HS-5 (cell line): ENCODE measurements around the gene LRRFIP1.
A peak's percentile ranks its signal among the peaks of the same experiment; 100 is the strongest.

Experiments used
- DNase-seq: peaks from one replicate; pipeline ENCODE4 v3.0.0-alpha.2; 2012; ENCODE audit warnings: low read depth

LRRFIP1 gene

DNA sequence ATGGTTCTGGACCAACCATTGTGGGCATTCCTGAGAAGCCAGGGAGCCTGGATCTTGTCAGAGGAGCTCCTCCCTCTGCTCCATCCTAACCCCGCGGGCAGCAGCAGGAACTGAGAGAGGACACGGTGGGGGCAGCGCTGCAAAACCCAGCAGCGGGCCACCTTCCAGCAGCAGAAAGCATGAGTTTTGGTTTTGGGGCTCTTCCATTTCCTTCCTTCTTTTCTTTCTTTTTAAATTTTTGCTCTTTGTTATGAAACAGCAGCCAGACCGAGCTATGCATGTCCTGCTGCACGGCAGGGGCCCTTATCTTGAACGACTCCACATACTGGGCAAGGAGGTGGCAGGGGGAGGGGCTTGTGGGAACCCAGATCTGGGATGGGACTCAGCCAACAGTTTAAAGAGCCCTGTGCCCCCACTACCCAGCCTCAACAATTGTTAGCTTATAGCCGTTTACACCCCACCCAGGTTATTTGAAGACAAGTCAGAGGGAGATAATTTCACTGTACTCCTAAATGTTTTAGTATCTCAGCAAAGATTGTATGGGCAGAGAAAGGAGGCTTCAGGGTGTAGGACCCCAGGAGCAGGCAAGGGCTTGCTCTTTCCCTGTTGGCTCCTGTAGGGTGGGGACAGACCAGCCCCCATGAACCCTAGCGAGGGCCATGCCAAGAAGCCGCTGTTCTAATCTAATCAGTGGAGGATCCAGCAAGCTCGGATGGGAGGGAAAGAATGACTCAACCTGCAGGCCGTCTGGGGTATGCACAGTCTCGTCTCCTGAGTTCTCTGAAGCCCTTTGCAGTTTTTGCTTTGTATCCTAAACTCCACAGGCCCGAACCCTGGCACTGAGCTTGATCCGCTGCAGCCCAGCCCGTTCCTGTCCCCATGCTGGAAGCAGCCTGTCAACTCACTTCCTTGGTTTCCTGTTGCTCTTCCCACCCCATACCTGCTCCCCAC lies 75.3 kb downstream of the LRRFIP1 start:
- DNase-seq: no peak

DNA sequence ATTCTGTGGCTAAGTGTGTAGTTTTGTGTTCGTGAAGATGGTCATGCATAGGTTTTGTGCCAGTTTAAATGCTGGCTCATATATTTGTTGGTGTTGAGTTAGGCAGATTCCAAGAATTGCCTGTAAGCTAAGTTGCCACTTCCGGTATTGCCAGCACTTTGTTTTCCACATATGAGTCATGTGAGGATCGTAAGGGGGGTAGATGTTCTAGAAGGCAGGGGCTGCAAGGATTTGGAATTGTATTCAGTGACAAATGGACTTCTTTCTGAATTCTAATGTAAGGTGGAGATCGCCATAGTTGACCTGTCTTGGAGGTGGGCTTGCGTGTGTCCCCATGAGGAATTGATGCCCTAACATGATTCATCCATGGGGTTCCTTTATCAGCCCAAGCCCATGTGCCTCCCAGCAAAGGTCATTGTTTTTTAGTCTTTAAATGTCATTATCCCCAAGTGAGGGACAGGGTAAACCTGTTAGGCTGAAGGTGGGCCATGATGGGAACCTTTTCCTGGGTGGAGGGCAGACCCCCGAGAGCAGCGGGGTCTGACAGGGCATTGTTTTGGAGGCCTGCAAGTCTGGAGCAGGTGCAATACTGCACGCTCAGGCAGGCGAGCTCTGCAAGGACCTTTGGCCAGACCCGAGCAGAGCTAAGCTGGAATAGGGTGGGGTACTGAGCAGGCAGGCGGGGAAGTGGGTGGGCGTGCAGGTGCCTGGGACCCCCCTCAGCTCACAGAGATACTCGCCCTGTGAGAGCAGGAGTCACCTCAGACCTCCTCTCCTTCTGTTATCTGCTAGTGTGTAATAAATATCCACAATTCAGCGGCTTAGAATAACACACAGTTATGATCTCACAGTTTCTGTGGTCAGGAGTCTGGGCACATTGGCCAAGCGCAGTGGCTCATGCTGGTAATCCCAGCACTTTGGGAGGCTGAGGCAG lies 77.4 kb downstream of the LRRFIP1 start:
- peak; percentile 65 for DNase-seq

DNA sequence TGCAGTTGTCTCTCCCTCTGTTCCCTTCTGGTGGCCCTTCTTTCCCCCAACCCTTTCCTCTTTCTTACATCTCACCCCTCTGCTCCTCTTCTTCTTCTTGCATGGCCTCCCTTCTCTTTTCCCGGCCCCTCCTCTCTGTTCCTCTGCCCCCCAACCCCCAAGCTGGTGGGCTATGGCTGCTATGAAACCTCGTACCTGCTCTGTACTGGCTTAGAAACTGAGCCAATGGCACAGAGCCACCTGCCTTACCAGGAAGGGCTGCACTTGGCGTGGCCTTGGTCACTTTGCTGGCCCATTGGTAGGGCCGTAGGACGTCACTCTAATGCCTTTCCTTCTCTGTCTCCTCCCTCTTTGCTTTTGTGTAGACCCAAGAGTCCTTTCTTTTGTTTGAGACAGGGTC lies 78.9 kb downstream of the LRRFIP1 start:
- DNase-seq: no peak

DNA sequence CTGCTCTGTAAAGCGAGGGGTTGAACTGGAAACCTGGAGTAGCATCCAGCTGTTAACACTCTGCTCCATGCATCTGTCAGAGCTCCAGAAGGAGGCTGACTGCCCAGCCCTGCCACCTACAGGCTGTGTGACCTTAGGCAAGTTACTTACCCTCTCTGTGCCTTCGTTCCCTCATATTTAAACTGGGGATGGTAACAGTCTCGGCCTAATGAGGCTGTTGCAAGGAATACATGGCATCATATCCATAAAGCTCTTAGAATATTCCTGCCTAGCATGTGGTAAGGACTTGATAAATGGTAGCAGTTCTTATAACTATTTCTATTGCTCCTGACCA lies 80.6 kb downstream of the LRRFIP1 start:
- no peak for DNase-seq

DNA sequence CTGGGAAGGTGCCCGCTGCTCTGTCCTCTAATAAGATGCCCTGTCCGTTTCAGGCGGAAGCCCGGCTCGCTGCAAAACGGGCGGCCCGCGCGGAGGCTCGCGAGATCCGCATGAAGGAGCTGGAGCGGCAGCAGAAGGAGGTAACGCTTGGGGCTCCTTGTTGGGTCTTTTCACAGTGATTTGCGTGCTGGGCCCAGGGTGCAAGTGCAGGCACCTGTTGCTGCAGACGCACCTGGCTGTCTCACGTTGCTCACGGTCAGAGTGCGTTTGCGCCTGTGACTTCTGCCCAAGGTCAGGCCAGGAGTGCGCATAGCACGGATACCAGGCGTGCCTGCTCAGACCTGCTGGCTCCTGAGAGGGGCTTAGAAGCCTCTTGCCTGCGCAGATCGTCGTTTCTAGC lies 81.1 kb downstream of the LRRFIP1 start:
- no peak for DNase-seq

DNA sequence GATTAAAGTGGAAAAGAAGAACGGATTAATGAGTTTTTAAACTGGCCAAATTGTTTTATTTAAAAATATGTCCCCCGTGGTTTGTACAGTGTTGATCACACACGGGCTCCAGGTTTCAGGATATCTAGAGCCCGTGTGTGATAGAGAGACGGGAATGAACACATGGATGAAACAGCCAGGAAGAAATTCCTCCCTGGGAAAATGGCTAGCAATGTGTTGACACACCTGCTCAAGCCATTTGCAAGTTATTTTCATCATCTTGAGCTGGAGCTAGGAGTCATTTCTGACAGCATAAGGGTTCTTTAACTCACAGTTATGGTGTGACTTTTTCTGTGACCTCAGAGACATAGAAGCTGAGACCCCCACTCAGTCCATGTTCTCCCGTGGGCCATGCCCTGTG lies 81.6 kb downstream of the LRRFIP1 start:
- no peak for DNase-seq

DNA sequence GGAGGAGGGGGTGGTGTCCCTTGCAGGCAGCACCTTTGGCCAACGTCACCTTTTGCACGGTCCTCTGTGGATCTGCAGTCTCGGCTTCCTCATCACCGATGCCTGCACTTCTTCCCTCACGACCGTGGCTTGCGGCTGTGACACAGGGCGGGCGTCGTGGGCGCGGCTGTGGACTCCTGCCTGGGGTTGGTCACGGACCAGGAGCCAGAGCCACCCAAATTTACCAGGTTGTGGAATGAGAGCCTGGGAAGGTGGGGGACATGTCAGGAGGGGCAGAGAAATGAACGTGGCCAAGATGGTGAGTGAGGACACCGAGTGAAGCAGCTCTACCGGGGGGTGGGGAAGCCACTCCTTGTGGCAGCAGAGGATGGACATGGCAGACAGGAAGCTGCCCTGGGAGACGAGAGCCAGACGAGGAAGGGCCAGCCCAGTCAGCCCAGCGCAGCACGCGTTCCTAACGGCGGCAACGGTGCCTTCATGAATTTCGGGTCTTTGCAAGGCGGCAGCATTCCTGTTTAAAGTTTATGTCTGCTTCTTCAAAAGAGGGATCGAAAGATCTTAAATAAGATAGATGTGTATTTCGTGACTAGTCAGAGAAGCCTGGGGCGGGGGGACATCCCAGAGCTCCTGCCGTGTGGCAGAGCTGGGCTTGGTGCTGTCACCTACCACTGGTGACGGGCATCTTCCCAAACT lies 84.2 kb downstream of the LRRFIP1 start:
- no peak for DNase-seq

DNA sequence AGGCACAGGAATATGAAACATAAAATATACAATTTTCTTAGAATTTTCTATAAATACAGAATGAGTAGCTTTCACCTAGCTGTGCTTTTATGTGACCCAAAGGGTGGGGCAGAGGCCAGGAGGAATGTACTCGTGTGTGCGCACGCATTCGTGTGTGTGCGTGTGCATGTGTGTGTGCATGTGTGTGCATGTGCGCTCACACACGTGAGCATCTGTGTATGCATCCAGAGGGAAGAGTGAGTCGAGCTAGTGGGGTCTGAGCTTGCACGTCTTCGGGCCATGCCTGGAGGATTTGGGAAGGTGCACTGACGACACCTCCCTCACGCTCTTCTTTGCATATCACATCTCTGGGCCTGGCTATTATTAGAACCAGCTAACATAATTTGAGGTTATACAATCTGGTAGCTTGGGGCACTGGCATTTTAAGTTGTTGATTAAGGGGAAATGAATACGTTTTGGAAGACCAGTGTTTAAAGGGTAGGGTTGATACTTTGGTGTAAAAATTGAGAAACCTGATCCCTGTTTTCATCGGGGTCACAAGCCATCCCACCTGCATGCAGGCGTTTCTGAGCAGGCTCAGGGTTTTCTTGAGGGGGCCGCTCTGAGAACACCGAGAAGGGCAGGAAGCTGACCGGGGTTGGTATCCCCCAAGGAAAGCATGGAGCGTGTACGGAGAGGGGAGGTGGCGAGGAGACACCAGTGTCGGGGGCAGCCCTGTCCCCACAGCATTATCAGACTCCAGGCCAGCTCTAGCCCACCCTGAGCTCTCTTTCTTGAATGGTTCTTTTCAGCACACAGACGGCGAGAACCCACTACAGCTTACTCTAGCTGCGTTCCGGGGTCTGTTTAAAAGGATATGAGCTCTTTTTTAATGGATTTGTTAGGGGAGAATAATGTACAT lies 85.3 kb downstream of the LRRFIP1 start:
- no peak for DNase-seq

DNA sequence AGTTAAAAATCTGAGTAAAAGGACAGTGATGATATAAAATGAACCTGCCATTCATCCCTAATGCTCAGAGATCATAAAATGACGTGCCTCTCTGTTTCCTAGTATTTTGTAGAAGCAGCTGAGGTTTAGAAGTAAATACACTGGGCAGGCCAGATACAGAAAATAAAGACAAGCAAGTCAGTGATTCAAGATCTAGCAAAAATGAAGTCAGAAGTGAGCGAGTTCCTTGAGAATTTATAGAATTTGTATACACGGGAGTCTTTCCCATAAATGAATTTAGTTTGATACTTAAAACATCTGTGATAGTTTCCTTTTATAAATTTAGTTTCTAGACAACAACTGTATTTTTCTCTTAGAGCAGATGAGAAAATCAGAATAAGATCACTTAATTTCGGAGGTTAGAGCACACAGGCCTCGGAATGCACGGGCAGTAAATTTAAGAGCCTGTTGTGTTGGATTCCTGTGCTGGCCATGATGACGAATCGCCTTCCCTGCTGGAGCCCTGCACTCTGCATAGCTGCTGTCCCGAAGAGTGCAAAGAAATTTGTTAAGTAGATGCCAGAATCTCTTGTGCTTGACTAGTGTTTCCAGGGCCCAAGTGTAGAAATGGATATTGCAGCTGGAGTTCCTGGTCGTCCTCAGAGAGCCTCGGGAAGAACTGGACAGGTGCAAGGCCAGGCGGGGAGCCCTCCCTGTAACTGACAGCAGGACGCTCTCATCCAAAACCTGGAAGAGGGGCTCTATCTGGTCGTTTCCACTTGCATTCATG lies 87.5 kb downstream of the LRRFIP1 start:
- no peak for DNase-seq

DNA sequence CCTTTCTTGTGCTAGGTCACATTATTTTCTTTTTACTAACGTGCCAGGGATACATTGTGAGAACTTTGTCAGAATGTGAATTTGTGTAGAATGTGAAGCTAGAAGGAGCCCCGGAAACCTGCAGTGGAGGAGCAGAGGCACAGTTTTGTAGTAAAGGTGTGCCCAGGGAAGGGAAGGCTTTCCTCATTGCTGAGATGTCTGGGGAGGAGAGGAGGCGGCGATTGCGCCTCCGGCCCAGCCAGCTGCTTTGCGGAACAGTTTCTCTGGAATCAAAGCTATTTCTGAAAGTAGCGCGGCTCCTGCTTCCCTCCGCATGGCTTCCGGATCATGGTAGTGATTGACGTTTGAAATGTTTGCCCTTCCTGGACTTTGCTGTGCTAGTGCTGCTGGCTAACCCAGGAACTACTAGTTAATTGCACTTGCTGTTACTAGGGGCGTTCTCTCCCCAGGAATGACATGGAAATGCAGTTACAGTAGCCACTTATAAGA lies 88.1 kb downstream of the LRRFIP1 start:
- DNase-seq: no peak

DNA sequence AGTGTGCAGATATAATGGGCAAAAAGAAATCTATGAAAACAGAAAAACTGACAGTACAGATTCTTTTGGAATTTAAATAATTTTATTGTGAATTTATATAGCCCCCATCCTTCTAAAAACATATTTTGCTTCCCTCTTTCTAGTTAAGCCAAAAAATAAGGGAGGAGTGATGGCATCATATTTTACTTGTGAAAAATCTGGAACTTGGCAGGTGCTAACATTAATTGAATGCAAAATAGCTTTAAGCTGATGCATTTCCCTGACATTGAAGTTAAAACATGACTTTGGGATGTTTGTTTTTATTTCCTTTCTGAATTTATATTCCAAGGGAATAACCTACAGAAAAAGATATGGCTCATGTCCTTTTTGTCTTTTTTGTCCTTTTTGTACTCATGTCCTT lies 88.6 kb downstream of the LRRFIP1 start:
- no peak for DNase-seq

DNA sequence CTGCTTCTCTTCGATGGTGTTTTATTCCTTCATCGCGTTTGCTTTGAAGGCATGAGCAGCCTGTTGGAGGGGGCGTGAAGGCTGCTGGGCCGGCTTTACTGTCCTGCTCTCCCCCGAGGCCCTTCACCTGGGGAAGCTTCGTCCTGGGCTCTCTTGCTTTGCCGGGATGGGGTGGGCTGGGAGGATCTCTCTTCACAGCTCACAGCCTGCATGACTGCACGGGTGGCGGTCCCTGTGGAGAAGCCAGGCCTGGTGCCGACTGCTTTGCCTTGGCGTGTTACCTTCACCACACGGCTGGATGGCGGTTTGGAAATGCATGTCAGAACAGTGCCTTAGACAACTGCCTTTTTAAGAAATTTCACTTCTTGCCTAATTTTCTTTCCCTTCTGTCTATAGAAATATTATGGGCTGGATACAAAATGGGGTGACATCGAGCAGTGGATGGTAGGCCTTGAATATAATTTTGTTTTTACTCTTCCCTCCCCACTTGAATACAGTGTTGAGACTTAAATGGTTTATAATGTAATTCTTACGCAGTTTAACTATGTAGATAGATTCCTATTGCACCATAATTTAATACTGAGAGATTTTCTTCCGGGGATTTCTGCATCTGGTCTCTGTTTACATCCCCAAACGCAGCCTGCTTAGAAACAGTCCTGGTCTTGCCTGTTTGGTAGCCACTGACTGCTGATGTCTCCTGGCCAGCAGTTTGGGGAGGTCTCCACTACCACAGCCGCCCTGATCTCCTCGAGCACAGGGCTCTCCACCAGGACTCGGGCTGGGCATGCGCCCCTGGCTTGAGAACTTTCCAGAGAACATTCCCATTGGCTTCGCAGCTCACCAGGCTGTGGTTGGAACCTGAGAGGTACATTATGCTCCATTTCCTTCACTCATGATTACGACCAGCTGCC lies 90.2 kb downstream of the LRRFIP1 start:
- DNase-seq: no peak

DNA sequence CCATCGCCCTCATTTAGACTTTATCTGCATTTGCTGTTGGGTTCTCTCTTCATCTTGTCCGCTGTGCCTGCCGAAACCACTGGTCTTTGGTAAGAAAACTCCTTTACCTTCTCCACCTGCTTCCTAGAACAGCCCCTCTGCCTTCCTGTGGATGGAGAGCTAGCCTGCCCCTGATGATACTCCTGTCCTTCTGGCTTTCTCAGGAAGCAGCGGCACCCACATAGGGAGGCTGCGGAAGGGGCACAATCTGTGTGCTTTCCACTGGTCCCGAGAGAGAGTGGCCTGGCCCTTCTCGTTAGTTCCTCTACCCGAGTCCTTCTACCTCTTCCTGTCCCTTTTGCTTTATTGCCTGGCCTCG lies 90.9 kb downstream of the LRRFIP1 start:
- no peak for DNase-seq

DNA sequence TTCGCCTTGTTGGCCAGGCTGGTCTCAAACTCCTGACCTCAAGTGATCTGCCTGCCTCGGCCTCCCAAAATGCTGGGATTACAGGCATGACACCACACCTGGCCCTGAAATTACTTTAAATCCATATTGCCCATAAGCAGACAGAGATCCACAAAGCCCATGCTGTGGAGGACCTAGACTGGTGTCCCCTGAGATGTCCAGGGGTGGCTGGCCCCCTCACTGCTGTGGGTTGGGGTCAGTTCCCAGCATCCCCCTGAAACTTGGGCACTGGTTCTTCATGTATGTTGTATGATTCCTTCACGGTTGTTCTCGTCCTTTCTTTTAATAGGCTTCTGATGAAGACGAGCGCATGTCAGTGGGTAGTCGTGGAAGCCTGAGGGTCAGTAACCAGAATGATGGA lies 93.1 kb downstream of the LRRFIP1 start:
- DNase-seq: no peak

DNA sequence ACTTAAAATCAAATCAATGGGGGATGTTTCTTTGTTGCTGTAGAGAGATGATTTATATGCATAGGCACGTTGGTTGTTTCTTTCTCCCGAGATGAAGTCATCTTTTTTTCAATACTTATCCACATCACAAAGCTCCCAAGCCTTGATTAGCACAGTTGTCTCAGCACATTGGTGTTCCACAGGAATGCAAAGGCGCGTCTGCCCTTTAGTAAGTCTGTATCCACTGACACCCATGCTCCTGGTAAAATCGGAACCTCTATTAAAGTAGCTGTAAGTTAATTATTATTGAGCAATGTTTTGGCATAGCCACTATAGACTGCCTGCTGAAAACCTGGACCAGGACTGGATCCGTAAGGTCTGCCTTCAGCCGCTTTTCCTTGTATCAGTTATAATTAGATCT lies 93.6 kb downstream of the LRRFIP1 start:
- DNase-seq: no peak

DNA sequence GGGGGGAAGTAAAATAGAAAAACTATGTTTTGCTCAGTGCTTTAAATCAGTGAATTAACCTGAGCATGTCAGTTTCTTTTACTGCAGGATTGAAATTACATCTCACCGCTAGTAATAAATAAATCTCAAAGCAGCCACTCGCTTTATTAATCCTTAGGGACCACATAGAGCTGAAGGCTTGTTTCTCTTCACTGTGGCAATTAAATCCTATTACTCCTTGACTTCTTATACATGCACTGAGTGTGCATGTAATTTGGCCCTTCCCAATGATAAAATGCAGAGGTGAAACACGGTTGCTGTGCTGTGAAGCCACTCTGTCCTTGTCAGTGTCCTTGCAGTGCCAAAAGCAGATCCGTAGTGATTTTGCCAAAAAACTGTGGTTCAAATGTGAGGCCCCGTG lies 94.1 kb downstream of the LRRFIP1 start:
- DNase-seq: no peak

DNA sequence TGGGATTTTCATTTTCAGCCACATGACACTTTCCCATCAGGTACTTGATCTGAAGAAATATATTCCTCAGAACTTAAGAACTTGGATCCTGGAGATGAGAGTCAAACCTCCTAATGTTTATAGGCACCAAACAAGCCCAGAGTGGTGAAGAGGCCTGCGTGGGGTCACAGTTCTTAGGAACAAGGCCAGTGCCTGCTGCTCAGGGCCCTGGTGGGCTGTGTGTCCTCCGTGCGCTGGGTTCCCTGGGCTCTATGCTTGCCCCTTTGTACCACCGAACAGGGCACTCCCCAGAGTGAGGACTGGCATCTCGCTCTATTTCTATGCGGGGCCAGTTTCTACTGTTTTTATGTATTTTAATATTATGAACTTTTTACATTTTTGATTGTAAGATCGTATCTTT lies 95.2 kb downstream of the LRRFIP1 start:
- DNase-seq: no peak

DNA sequence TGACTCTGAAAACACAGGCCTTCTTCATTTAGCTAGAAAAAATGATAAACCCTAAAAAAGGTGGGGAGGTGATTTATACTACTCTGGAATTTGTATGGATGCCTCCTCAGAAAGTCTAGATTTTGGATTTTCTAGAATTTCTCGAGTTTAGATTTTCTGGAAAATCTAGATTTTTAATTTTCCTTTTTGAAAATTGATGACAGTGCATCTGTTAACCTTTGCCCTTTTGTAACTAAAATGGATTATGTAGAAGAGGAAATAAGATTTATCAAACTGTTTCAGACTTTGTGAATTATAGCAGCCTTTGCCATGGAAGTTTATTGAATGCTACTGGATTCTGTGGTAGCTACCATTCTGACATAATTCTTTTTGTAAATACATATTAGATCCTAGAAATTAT lies 95.6 kb downstream of the LRRFIP1 start:
- DNase-seq: no peak

DNA sequence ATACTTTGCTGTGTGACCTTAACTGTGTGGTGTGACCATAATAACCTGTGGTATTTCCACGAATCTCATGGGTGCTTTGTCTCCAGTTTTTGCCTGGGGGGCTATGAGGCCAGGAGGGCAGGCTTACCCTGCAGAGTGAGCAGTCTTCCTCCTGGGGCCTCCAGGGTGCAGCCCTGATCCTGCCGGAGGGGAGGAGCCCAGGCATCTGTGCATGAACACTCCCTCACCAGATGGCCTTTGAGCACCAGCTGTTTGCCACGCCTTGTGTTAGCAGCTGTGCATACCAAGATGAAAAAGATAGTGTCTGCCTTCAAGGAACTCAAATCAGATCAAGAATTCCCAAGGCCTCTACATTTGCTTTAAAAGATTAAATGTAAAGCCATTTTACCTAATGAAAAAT lies 96.2 kb downstream of the LRRFIP1 start:
- no peak for DNase-seq
